C1 segment of cervical spinal cord (tissue), 14 donors: Measurements from ENCODE around the gene PPM1H.
A peak's percentile ranks its signal among the peaks of the same experiment; 100 is the strongest.

Experiments used
- DNase-seq, 14 donors: peaks; one replicate each; lab custom pipeline; 2025; lab: John Stamatoyannopoulos, UW

The PPM1H gene

DNA sequence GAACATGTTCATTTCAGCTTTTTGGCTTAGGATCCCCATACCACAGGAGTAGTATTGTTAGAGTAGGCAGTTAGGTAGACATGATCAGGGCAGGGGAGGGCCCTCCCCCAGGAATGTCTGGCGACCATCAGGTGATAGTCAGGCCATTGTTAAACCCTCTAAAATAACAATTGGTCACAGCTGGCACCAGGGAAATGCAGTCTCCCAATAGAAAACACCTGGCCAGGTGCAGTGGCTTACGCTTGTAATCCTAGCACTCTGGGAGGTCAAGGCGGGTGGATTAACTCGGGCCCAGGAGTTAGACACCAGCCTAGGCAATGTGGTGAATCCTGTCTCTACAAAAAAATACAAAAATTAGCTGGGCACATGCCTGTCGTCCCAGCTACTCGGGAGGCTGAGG, 281.2 kb downstream of the PPM1H start:
- DNase-seq: no peak

DNA sequence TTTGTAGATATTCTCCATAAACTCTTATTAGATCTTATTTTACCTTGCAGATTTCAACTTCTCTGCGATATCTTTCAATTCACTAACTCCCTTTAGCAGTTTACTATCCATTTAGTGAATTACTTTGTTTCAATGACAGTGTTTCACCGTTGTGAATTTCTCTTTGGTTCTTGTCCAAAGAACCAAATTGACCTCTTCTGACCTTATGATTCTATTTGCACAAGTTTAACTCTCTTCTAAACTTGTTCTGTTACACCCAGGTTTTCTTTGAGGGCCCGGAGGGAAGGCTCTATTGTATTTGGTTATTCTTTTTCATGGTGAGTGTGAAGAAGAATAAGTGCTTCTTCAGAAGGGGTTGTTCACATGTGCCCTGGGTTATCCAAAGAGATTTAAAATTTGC, 281.6 kb downstream of the PPM1H start:
- no peak for DNase-seq

DNA sequence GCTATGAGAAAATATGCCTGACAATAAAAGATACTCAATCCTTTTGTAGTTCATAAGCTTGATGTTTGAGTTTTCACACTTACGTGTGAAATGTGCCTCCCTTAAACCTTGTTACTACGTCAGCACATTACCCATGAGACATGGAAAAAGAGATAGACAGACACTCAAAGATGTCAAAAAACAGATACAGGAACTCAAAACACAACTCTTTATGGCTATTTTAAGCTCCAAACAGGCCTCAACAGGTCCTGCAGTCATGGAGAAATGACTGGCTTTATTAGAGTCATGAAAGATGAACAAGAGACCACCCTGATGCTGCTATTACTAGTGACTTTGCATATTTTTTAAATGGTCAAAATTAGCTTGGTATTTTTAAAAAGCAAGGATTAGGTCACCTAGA, 283.8 kb downstream of the PPM1H start:
- DNase-seq: no peak

DNA sequence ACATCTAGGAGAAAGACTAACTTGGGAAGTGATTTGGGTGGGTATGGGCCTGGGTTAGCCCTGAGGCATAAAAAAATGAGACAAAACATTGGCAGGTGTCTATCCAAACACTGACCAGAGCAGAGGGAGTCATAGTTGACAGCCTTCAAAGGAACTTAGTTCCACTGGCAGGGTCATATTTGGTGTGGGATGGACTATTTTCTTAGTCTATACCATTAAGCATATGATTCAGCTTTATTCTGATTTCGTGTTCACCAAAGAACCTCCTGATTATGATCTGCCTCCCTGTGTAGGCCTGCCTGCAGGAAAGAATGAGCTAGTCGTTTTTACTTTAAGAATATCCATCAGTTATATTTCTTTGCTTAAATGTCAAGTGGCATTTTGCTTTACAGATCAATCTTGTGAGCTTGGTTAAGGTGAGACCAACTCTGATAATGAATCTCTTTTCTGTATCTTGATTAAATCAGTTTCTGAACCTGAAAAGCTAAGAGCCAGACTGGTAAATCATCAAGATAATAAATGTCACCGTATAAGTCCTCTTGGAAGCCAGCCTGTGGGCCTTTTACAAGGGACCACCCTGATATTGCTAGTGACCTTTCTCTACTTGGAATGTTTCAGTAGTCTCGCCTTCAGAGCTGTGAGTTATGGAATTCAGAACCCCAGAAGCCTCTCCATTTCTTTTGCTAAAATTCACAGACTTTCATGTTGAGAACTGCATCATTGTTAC, 285.4 kb downstream of the PPM1H start:
- no peak for DNase-seq

DNA sequence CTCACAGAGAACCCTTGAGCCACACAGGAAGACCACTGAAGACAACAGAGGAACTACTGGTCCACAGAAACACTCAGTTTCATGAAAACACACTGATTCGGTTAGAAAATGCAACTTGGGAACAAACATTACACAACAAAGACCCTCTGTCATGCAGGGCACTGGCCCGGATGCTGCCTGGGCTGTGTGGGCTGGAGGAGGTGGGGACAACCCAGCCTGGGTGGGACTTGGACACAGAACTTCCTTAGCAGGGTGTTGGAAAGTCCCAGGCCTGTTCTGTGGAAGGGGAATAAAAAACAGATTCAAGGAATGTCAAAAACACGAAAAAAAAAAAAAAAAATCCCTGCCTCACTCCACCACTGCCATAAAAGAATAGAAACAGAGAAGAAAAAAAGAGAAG, 287.4 kb downstream of the PPM1H start:
- DNase-seq: peak in 4 of 14 donors; percentile 7 to 27 (median 24)

DNA sequence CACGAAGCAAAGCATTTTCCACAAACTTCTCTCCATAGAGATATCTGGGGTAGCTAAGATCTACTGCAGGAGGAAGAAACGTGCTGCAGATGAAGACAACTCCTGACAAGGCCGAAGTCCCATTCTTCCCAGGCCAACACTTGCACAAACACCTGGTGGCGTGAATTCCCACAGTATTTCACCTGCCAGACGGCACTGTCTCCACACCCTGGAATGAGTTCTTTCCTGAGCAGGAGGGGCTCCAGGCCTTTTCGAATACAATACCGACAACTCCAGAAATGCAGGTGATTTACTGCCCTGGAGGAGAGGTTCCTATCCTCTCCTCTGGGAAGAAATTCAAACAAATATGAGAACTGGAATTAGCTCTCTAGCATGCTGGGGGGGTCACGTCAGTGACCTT, 288.4 kb downstream of the PPM1H start:
- no peak for DNase-seq

DNA sequence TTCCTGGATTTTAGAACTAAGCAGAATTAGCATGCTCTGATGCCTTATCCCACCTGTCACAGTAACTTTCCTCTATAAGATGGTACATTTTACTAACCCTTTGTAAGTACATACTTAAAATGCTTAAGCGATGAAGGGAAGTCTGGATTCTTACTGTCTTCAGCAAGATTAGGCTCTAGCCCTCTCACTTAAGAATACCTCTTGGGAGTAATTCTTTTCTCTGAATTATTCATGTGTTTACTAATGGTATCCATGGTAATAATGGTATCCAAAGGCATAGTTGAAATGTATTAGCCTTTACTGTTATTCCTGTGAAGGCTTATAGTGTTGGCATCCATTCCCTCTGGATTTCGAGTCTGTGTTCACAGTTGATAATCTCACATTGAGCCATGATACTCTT, 291.5 kb downstream of the PPM1H start:
- DNase-seq: no peak

DNA sequence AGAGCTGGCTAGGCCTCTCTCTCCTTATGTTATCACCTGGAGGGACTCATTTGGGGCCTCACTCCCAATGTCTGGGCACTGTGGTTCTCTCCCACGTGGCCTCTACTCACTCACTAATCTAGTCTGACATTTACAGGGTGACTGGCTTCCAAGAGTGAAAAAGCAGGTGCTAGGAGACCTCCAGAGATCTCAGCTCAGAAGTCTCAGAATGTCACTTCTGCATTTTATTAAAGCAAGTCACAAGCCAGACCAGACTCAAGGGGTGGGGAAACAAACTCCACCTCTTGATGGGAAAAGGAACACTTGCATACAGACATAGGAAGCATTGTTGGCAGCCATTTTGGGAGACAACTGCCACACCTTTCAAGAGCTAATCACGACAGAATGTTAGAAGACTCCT, 292.5 kb downstream of the PPM1H start:
- DNase-seq: no peak

DNA sequence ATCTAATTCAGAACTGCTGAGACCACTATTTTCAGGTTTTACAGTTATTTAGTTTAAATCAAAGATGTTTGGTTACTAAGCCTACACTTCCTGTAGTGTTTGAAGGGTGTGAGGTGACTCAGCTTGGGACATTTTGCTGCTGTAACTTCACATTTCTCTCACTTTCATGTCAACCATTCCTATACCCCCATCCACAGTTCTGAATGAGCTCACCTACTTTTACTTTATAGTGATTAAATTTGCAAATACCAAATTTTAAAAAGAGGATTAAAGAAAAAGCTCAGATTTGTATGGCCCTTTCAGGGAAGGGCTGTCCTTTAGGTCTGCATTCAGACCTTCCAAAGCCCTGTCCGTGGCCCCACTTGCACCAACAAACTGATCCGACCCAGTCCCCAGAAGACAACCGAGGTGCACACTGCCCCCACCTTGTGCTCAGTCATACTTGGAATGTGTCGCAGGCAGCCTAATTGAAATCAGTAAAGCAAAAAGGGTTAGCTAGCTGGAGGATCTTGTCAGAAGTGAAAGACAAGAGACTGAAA, 294.0 kb downstream of the PPM1H start:
- DNase-seq: no peak

DNA sequence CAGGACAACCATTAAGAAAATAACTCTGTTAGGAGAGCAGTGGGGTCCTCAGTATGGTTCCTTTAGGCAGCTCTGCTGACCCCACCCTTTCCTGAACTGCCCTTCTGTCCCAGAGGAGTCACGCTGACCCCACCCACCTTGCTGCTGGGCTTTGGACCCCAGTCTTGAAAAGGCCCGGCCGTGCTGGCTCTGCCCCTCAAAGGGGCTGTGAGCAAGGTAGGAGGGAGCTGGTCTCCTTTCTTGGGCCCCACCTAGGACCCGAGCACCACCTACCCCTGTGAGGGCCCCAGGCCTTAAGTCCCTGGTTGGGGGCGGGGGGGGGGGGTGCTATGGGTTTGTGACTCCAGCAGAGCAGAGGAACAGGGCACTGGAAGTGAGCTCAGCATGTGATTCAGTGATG, 297.3 kb downstream of the PPM1H start:
- no peak for DNase-seq

DNA sequence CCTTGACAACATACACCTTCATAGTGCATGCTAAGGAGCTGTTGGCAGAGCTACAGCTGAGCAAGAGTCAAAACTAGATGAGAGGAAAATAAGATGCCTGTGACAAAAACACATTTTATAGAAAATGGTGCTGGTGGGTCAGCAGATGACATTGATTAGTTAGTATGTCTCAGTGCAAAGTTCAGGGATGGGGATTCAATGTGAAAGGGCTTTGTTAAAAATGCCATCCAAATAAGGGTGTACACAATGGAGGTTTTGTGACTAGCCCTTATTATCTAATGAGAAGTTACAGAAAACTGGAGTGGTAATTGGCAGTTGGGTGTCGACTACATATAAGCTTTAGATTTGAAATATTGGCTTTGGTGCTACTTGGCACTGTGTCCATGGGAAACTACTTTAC, 299.3 kb downstream of the PPM1H start:
- no peak for DNase-seq

DNA sequence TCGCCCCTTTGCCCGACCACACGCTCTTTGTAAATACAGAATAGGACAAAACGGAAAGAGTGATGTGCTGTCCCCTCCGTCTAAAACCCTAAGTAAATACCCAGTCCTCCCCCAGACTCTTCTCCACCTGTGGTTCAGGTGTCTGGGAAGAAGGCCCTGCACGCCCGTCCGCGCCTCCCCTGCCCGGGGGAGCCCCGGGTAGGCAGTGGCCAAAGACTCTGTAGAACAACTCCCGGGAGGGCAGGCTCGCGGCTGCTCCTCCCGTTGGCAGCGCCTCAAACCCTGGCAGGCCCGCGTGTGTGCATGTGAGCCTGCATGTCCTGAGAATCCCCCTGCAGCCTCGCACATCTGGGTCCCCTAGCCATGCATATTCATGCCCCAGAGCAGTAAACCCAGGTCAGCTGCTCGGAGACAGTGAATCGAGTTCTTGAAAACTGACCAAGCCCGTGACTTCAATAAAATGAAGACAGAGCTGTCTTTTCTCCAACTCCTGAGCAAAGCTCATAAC, 302.5 kb downstream of the PPM1H start:
- peak in 10 of 14 donors; percentile 12 to 64 (median 36) for DNase-seq

DNA sequence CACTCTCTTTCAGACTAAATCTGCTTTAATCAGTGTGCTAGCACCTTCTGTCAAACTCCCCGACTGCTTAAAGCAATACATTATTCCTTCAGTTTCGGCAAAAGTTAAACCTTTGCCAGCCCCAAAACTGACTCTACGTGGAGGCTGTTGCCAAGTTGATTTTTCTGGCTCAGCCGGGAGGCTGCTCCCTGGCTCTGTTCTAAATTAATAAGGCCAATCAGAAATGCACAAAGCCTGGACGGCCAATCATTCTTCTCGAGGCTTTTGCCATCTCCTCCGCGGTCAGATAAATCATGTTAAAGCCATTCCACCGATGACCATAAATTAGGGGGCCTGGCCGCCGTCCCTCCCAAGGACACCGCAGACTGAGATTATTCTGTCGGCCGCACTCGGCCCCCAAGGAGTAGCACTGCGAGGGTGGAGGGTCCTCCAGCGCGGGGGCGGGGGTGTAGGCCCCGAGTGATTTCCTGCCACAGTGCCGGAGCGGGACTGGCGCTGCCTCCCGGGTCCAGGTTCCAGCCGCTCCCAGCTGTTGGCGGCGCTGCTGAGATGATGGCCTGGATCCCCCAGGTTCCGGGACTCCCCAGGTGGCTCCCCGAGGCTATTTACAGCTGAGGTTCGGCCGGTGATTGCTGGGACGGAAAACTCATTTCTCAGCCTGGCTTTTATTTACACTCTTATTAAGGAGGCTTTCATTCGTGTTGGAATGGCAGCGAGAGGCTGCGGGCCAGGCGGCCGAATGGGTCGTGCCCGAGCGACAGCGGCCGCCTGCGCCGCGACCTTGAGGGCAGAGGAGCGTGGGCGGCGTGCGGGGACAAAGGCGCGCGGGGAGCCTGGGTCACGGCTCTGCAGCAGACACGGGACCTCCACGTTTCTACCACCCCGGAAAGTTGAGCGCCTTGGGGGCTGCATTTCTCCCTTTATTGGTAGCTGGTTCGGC, 303.2 kb downstream of the PPM1H start:
- DNase-seq: peak in 12 of 14 donors; percentile 36 to 91 (median 62)

DNA sequence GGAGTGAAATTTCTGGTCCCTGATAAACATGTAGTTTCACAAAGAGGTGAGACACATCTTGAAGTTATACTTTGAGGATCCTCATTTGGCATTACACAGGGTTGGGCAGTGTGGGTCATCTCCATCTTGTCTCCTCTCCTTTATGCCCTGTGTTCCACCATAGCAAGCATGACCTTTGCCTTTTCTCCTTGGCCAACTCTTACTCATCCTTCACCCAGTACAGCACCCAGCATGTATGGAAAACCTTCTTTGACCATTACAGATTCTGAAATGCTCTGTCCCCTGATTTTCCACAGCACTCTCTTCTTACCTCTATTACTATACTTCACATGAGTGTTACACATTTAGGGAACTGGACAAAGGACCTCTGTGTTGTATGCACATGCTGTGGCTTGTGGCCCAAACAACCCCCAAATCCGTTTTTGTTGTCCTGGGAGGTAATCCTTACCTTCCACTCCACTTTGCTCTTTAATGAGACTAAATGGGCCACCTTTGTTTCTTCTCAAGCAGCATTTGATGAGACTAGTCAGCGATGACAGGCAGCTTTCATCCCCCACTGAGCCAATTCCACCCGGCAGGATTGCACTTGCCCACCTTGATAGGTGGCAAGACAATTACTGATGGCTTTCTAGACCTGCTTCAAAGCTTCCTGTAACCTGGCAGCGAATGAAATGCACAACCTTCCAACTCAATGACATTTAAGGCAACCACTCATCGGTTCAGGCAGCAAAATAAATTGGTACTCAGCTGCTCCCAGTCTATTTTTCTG, 304.8 kb downstream of the PPM1H start:
- peak in 1 of 14 donors; percentile 42 for DNase-seq

DNA sequence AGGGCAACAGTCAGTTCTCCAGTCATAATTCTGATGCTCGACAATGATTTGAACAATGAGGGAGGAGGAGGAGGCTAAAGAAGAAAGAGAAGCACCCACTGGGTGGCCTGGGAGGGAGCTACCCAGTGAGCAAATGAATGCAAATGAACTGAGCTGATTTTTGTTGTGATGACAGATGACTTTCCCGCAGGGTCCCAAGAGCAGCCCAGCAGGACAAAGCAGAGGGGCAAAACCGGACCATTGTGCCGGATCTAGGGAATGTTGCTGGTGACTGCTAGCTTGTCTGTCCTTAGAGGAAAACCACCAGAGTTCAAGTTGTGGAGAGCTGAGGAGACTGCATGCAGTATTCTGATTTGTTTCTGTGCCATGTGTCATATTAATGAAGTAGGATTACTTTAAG, 305.5 kb downstream of the PPM1H start:
- no peak for DNase-seq

DNA sequence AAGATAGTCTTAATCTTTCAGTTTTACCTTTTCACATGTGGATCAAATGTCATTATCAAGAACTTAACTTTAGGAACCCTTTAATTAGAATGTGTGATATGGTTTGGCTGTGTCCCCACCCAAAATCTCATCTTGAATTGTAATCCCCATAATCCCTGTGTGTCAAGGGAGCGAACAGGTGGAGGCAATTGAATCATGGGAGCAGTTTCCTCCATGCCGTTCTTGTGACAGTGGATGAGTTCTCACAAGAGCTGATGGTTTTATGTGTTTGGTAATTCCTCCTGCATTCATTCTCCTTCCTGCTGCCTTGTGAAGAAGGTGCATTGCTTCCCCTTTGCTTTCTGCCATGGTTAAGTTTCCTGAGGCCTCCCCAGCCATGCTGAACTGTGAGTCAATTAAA, 307.8 kb downstream of the PPM1H start:
- DNase-seq: no peak

DNA sequence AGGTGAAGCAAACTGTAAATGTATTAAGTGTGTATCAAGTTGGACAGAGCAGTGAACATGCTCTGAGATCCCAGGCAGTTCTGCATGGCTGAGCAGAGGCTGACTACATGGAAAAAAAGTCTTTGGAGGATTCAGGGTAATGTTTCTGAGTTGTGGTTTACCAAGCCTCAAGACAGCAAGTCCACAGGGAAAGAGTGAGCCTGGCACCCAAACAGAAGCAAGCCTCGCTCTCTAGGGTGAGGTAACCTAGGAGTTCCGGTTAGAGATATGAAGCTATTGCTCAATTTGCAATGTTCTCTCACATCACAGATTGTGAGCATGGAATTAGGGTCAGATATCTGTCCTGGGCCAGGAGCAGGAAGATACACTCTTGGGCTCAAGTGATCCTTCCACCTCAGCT, 309.7 kb downstream of the PPM1H start:
- no peak for DNase-seq

DNA sequence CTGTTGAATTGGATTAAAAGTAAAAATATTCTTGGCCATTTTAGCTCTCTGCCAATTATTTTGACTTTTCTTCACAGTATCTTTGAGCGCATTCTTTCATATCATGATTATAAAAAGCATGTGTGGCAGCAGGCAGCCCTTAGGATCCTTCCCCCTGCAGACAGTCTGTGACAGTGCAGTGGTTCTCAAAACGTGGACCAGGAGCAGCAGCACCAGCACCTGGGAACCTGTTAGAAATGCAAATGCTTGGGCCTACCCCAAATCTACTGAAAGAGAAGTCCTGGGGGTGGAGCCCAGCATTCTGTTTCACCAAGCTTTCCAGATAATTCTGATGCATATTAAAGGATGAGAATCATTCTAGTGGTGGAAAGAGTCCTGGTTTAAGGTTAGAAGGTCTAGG, 312.8 kb downstream of the PPM1H start:
- no peak for DNase-seq

DNA sequence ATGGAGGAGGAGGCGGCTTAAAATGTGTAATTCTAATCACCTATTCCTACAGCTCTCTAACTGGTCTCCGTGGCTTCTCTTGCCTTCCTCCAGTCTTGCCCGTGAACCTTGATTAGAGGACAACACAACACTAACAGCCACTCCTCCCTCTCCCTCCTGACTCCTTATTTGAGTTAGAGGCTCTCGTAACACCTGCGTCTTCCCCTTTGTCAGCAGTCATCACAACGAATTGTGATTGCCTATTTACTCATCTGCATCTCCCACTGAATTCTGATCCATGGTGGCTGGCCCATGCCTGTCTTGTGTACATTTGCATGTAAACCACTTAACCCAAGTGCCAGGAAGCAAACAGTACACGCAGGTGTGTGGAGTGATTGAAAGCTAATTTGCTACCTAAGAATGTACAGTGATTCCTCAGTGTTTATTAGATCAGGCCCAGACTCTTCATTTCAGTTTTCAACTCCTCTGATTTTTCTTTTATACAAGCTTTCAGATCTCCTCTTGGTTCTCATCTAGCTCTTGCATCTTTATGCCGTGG, 313.8 kb downstream of the PPM1H start:
- DNase-seq: no peak

DNA sequence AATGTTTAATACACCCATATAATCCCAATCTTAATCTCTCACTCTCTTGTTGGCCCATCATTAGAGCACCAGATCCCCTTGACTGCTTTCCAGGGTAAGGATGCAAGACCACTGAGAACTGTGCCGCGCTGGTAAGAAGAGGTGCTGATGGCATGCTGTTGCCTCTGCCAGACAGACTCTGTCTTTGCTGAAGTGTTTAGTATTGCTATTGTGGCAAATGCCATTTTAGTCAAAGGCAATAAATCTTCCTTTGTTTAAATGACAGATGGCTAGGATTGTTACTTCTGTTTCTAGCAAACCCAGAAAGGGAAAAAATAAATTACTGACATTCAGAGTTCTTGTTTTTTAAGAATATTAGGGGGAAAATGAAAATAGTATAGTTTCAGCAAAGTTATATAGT, 316.0 kb downstream of the PPM1H start:
- no peak for DNase-seq

DNA sequence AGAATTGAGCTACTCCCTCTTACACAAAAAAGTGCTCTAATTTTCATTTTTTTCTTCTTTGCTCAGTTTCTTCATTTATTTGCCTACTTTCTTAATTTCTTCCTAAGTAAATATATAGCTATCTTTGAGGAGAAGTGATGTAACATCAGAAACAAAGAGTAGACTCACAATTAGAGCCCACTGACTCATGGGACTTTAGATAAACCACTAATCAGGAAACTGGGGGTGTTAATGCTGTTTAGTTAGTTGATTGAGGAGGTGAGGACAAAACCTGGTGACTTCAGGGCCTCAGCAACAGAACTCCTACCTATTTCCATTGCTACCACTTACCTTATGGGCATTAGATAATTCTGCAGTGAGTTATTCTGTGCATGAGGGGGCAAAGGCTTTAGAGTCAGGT, 316.6 kb downstream of the PPM1H start:
- no peak for DNase-seq
